ENCODE measurements around the gene PCNX2.
A peak's percentile ranks its signal among the peaks of the same experiment; 100 is the strongest.
"Not testable (repeated sequence)": the region's sequence is repeated elsewhere in the genome, so short reads cannot be mapped to it uniquely, and the experiment has no call there.

The PCNX2 gene

DNA sequence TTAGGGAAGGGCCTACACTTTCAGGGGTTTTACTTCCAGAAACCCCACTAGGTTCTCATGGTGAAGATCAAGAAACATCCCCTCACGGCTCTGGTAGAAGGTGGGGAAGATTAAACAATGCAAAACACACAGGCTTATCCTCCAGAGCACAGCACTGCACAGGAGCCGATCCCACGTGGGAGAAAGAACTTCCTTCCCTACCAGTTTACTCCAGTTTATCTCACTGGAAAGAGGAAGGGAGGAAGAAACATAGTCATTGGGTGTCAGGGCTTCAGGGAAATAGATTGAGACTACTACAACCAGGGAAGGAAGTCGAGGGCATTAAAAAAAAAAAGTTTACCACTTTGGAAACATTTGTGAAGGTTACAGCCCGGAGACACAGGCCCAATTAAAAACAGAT lies 180.7 kb downstream of the PCNX2 start:
- no peak for DNase-seq (ENCODE audit: low read depth)
- TF ChIP-seq, protein P1, sequence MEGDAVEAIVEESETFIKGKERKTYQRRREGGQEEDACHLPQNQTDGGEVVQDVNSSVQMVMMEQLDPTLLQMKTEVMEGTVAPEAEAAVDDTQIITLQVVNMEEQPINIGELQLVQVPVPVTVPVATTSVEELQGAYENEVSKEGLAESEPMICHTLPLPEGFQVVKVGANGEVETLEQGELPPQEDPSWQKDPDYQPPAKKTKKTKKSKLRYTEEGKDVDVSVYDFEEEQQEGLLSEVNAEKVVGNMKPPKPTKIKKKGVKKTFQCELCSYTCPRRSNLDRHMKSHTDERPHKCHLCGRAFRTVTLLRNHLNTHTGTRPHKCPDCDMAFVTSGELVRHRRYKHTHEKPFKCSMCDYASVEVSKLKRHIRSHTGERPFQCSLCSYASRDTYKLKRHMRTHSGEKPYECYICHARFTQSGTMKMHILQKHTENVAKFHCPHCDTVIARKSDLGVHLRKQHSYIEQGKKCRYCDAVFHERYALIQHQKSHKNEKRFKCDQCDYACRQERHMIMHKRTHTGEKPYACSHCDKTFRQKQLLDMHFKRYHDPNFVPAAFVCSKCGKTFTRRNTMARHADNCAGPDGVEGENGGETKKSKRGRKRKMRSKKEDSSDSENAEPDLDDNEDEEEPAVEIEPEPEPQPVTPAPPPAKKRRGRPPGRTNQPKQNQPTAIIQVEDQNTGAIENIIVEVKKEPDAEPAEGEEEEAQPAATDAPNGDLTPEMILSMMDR (IDR thresholded peaks at IDR 0.05; ENCODE audit: low read length, missing control alignments): no peak
- no peak overlapping the region for H3K4me3 ChIP-seq (replicated peaks; ENCODE audit: low read depth, low read length)

DNA sequence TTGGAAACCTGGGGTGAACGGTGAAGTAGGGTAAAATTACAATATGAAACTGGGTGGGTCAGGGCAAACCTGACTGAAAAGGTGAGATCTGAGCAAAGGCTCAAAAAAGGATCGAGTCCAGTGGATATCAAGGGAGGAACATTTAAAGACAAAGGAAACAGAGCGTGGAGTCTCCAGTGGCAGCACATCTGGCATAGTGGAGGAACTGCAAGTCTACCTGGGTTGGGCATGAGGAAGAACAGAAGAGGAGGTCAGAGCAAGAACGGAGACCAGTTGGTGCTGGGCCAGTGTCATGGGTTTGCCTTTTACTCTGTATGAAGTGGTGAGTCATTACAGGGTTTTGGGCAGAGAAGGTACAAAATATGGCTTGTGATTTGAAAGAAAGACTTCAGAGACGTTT lies 181.4 kb downstream of the PCNX2 start:
- H3K4me3 ChIP-seq (replicated peaks; ENCODE audit: low read depth, low read length): no peak overlapping the region
- TF ChIP-seq, protein P1 (IDR thresholded peaks at IDR 0.05; ENCODE audit: low read length, missing control alignments): no peak
- peak; percentile 72 for DNase-seq (ENCODE audit: low read depth)

DNA sequence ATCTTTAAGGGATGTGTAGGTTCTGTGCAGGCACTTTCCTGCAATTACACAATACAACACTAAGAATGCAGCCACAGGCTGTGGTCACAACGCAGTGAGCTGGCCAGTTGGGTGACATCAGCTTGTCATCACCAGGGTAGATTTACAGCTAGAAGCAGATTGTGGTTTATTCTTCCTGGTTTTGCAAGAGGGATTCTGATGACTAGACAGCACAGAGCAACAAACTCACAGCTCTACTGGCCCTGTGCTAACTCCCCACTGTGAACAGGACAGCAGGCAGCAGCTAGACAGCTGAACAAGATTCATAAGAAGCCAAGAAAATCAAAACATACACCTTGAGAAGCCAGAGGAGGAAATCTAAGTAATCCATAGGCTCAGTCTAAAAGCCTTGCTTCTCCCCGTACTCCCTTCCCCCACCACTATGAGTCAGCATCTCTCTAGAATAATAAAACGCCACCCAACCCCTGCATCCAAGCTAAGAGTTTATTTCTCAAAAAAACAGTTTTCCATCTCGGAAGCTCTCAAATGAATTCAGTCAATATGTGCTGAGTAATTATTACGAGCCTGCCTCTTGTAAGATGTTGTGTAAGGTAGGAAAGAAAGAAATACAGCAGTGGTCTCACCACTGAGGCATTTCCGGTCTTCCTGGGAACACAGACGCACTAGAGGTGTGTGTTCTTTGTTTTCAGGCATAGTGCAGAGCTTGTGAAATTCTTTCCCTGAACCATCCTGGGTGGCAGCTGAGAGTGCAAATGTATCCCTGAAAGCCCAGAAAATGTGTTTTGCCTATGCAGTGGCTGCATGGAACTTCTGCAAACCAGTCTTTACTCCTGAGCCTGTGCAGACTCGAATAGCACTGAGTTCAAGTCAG lies 182.3 kb downstream of the PCNX2 start:
- peak; percentile 100 for DNase-seq (ENCODE audit: low read depth)
- peak overlapping the region; percentile 19 for H3K4me3 ChIP-seq (replicated peaks; ENCODE audit: low read depth, low read length)
- TF ChIP-seq, protein P1 (IDR thresholded peaks at IDR 0.05; ENCODE audit: low read length, missing control alignments): no peak

DNA sequence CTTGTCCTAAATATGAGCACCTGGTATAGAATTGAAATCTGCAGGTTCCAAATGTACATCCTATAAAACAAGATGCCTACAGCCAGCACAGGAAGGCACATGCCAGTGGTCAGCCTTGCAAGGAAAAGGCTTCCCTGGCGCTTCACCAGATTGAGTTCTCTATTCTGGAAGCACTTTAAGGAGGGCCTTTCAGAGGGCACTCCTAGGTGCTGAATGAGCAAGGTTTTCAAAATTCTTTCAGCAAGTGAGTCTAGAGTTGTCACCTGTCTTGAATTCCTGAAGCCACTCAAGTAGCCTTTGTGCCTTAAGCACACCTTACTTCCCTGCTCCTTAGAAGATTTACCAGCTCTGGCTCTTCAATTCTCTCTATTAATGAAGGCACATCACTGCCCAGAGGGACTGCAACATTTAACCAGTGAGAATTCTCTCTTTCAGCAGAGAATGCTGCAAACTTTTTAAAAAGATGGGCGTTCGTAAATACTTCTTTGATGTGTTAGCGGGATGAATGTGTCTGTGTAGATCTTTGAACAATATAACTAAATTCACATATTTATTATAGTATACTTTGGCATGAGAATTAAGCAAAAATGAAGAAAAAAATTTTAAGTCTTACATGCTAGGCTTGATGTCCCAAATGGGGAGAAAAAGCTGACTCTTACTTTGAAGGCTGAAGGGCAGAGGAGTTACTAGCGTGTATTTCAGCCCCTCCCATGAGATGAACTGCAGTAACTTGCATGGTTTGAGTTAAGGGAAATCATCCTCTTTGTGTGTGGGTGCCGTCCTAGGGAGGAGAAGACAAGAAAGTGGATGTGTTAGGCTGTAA lies 183.1 kb downstream of the PCNX2 start:
- H3K4me3 ChIP-seq (replicated peaks; ENCODE audit: low read depth, low read length): no peak overlapping the region
- peak; percentile 36 for DNase-seq (ENCODE audit: low read depth)
- TF ChIP-seq, protein P1 (IDR thresholded peaks at IDR 0.05; ENCODE audit: low read length, missing control alignments): no peak

DNA sequence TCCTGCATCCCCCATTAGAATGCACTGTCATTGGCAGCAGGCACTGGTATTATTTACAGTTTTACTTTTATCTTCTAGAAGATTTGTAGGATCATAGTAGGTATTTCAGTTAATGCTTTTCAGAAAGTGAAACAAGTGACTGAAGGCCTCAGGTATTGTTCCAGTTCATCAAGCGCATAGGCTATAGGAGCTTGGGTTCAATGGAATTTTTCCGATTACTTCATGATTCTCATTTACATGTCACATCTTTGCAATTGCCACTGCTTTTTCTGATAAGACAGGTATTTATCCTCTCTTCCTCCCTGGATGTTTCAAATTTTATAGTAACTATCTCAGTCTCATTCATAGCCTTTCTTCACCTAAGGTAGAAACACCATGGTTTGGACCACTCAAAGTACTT lies 183.8 kb downstream of the PCNX2 start:
- DNase-seq (ENCODE audit: low read depth): no peak
- TF ChIP-seq, protein P1 (IDR thresholded peaks at IDR 0.05; ENCODE audit: low read length, missing control alignments): no peak
- H3K4me3 ChIP-seq (replicated peaks; ENCODE audit: low read depth, low read length): no peak overlapping the region

DNA sequence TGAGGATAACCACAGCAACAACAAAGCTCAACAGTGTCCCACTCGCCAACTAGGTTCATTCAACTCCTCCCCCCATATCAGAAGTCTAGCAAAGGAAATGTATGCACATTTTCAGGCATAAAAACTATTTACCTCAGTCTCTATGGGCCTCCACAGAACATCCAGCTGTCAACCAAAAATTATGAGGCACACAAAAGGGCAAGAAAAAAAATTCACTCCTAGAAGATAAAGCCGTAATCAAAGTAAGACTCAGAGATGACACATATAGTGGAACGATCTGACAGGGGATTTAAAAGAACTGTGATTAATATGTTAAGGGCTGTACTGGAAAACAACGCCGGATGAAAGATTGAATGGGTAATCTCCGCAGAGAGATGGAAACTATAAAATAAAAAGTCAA lies 186.4 kb downstream of the PCNX2 start:
- no peak overlapping the region for H3K4me3 ChIP-seq (replicated peaks; ENCODE audit: low read depth, low read length)
- no peak for DNase-seq (ENCODE audit: low read depth)
- TF ChIP-seq, protein P1 (IDR thresholded peaks at IDR 0.05; ENCODE audit: low read length, missing control alignments): no peak

DNA sequence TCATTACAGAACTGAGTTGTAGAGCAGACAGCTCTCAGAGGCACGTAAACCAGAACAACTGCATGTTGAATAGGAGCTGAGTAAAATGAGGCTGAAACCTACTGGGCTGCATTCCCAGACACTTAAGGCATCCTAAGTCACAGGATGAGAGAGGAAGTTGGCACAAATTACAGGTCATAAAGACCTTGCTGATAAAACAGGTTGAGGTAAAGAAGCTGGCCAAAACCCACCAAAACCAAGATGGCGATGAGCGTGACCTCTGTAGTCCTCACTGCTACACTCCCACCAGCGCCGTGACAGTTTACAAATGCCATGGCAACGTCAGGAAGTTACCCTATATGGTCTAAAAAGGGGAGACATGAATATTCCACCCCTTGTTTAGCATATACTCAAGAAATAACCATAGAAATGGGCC lies 187.8 kb downstream of the PCNX2 start:
- DNase-seq (ENCODE audit: low read depth): peak; percentile 38
- not testable (repeated sequence) for H3K4me3 ChIP-seq (replicated peaks; ENCODE audit: low read depth, low read length)
